OCI-LY1 (cell line): ENCODE measurements around the gene HAND2.

ENCODE experiments used
- H2AFZ ChIP-seq: fragments of 200-600 bp; sonication (generic), shearing (Covaris generic); 2 replicates; pipeline ENCODE4 v1.6.0; 2014; ENCODE audit warnings: antibody characterized with exemption, mild to moderate bottlenecking, low read length
- H3F3A ChIP-seq: fragments of 200-600 bp; sonication (generic), shearing (Covaris generic); 2 replicates; pipeline ENCODE4 v1.6.0; 2014; ENCODE audit warnings: mild to moderate bottlenecking, antibody characterized with exemption, low read length, moderate library complexity; ENCODE audit not compliant: insufficient read depth
- H3K27ac ChIP-seq: fragments of 200-600 bp; sonication (generic); 2 replicates; pipeline ENCODE4 v1.5.1; 2014; ENCODE audit warnings: low read length, mixed run types, mild to moderate bottlenecking, low read depth; ENCODE audit not compliant: poor library complexity, severe bottlenecking
- H3K27me3 ChIP-seq: fragments of 200-600 bp; sonication (generic); 2 replicates; pipeline ENCODE4 v1.6.0; 2014; ENCODE audit warnings: antibody characterized with exemption, mild to moderate bottlenecking, low read length, moderate library complexity; ENCODE audit not compliant: insufficient read depth
- H3K36me3 ChIP-seq: fragments of 200-600 bp; sonication (generic); 2 replicates; pipeline ENCODE4 v1.6.1; 2014; ENCODE audit warnings: mild to moderate bottlenecking, antibody characterized with exemption, low read length, moderate library complexity, mixed read lengths; ENCODE audit not compliant: insufficient read depth
- H3K4me1 ChIP-seq: fragments of 200-600 bp; sonication (generic); 2 replicates; pipeline ENCODE4 v1.5.1; 2014; ENCODE audit warnings: mild to moderate bottlenecking, low read length, moderate library complexity; ENCODE audit not compliant: insufficient read depth, severe bottlenecking
- H3K4me2 ChIP-seq: fragments of 200-600 bp; sonication (generic), shearing (Covaris generic); 2 replicates; pipeline ENCODE4 v1.6.1; 2014; ENCODE audit warnings: low read length
- H3K4me3 ChIP-seq: fragments of 200-600 bp; sonication (generic); 2 replicates; pipeline ENCODE4 v1.5.1; 2014; ENCODE audit warnings: low read length, low read depth, mild to moderate bottlenecking, mixed read lengths; ENCODE audit not compliant: poor library complexity, severe bottlenecking
- H3K79me2 ChIP-seq: fragments of 200-600 bp; shearing (Covaris generic); 2 replicates; pipeline ENCODE4 v1.6.1; 2016; ENCODE audit warnings: mixed run types, low read length, mixed read lengths; ENCODE audit not compliant: insufficient read depth
- H3K9ac ChIP-seq: fragments of 200-600 bp; sonication (generic), shearing (Covaris generic); 2 replicates; pipeline ENCODE4 v1.6.1; 2014; ENCODE audit warnings: mild to moderate bottlenecking, low read length, mixed read lengths
- H3K9me2 ChIP-seq: fragments of 200-600 bp; sonication (generic), shearing (Covaris generic); 2 replicates; pipeline ENCODE4 v1.6.1; 2014; ENCODE audit warnings: low read depth, mild to moderate bottlenecking, low read length, mixed read lengths
- H3K9me3 ChIP-seq: fragments of 200-600 bp; shearing (Covaris generic); 2 replicates; pipeline ENCODE4 v1.6.1; 2014; ENCODE audit warnings: low read length, mixed read lengths
- H4K20me1 ChIP-seq: fragments of 200-600 bp; sonication (generic), shearing (Covaris generic); 2 replicates; pipeline ENCODE4 v1.6.0; 2016; ENCODE audit warnings: mild to moderate bottlenecking, low read length; ENCODE audit not compliant: insufficient read depth
- EZH2 ChIP-seq: fragments of 200-600 bp; sonication (generic), shearing (Covaris generic); IDR thresholded peaks from 2 replicates; pipeline ENCODE4 v1.8.0; 2017; ENCODE audit warnings: borderline replicate concordance, mixed run types, mild to moderate bottlenecking, antibody characterized with exemption, low read length, moderate library complexity, mixed read lengths
- TF ChIP-seq, protein P1 (sequence below): fragments of 200-600 bp; sonication (generic), shearing (Covaris generic); IDR thresholded peaks from 2 replicates; pipeline ENCODE4 v1.5.1; 2017; ENCODE audit warnings: mild to moderate bottlenecking, antibody characterized with exemption, low read length, moderate library complexity, mixed read lengths

The HAND2 gene

GRCh38 chr4:173498023-173498422, 32.0 kb downstream of the HAND2 start:
- no peak overlapping the region for H3K4me3 ChIP-seq
- no peaks in the 10 kb centered on the region for H4K20me1 ChIP-seq
- H2AFZ ChIP-seq, result no peak overlapping the region
- no peak overlapping the region for H3K4me2 ChIP-seq
- peaks cover 5% of the 10 kb centered on the region for H3K4me1 ChIP-seq
- no peak overlapping the region for H3K27ac ChIP-seq
- no peaks in the 10 kb centered on the region; the same call in 1 of the 2 replicates for H3K36me3 ChIP-seq
- no peak for TF ChIP-seq EZH2
- TF ChIP-seq, protein P1, sequence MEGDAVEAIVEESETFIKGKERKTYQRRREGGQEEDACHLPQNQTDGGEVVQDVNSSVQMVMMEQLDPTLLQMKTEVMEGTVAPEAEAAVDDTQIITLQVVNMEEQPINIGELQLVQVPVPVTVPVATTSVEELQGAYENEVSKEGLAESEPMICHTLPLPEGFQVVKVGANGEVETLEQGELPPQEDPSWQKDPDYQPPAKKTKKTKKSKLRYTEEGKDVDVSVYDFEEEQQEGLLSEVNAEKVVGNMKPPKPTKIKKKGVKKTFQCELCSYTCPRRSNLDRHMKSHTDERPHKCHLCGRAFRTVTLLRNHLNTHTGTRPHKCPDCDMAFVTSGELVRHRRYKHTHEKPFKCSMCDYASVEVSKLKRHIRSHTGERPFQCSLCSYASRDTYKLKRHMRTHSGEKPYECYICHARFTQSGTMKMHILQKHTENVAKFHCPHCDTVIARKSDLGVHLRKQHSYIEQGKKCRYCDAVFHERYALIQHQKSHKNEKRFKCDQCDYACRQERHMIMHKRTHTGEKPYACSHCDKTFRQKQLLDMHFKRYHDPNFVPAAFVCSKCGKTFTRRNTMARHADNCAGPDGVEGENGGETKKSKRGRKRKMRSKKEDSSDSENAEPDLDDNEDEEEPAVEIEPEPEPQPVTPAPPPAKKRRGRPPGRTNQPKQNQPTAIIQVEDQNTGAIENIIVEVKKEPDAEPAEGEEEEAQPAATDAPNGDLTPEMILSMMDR, result no peak
- no peaks in the 10 kb centered on the region for H3K79me2 ChIP-seq
- H3K9ac ChIP-seq, result no peak overlapping the region
- H3K27me3 ChIP-seq, result no peaks in the 10 kb centered on the region
- no peaks in the 10 kb centered on the region for H3K9me2 ChIP-seq
- H3K9me3 ChIP-seq, result no peaks in the 10 kb centered on the region
- no peaks in the 10 kb centered on the region for H3F3A ChIP-seq

GRCh38 chr4:173494013-173494970, 35.7 kb downstream of the HAND2 start:
- peak overlapping the region; percentile 12; the same call in 1 of the 2 replicates for H3K9ac ChIP-seq
- H3K9me3 ChIP-seq, result no peaks in the 10 kb centered on the region
- no peaks in the 10 kb centered on the region for H3K27me3 ChIP-seq
- no peaks in the 10 kb centered on the region for H4K20me1 ChIP-seq
- no peaks in the 10 kb centered on the region for H3K36me3 ChIP-seq
- TF ChIP-seq EZH2, result no peak
- TF ChIP-seq, protein P1, result peak; percentile 86
- no peaks in the 10 kb centered on the region for H3K79me2 ChIP-seq
- H3K4me2 ChIP-seq, result peak overlapping the region; percentile 79
- H3F3A ChIP-seq, result no peaks in the 10 kb centered on the region
- H3K4me1 ChIP-seq, result peaks cover 5% of the 10 kb centered on the region
- H2AFZ ChIP-seq, result peak overlapping the region; percentile 86
- no peak overlapping the region for H3K27ac ChIP-seq
- H3K9me2 ChIP-seq, result no peaks in the 10 kb centered on the region
- peak overlapping the region; percentile 54 for H3K4me3 ChIP-seq

DNA sequence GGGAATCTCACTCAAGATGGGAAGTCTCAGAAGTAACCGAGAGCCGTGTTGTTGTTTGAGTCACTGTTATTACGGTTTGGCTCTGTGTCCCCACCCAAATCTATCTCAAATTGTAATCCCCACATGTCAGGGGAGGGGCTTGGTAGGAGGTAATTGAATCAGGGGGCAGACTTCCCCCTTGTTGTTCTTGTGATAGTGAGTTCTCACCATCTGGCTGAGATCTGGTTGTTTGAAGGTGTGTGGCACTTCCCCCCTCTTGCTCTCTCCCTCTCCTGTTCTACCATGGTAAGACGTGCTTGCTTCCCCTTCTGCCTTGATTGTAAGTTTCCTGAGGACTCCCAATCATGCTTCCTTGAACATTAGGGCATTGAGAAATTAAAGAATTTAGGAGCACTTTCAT, 37.0 kb downstream of the HAND2 start:
- H3K4me1 ChIP-seq, result peaks cover 5% of the 10 kb centered on the region
- H3K36me3 ChIP-seq, result no peaks in the 10 kb centered on the region
- H3F3A ChIP-seq, result no peaks in the 10 kb centered on the region
- TF ChIP-seq, protein P1, result no peak
- TF ChIP-seq EZH2, result no peak
- no peaks in the 10 kb centered on the region for H3K27me3 ChIP-seq
- H3K4me3 ChIP-seq, result no peak overlapping the region
- H3K4me2 ChIP-seq, result no peak overlapping the region
- no peaks in the 10 kb centered on the region for H3K79me2 ChIP-seq
- no peaks in the 10 kb centered on the region for H3K9me2 ChIP-seq
- no peak overlapping the region for H2AFZ ChIP-seq
- no peaks in the 10 kb centered on the region for H4K20me1 ChIP-seq
- H3K9ac ChIP-seq, result no peak overlapping the region
- no peak overlapping the region for H3K27ac ChIP-seq
- H3K9me3 ChIP-seq, result no peaks in the 10 kb centered on the region
